Lower leg skin (tissue), 3 donors: ENCODE data around the gene SYMPK.

Source experiments
- CTCF ChIP-seq, 3 donors: fragments of 450-650 bp; IDR thresholded peaks; one replicate each; pipeline ENCODE4 v1.5.1; 2016; ENCODE audit warnings: antibody characterized with exemption in 3 of 3, mild to moderate bottlenecking in 3 of 3, moderate library complexity in 2 of 3
- POLR2A ChIP-seq, 2 donors: fragments of 450-650 bp; IDR thresholded peaks; one replicate each; pipeline ENCODE4 v1.6.1; 2016 to 2017; ENCODE audit warnings: antibody characterized with exemption in 2 of 2, mild to moderate bottlenecking in 1 of 2, moderate library complexity in 1 of 2

DNA sequence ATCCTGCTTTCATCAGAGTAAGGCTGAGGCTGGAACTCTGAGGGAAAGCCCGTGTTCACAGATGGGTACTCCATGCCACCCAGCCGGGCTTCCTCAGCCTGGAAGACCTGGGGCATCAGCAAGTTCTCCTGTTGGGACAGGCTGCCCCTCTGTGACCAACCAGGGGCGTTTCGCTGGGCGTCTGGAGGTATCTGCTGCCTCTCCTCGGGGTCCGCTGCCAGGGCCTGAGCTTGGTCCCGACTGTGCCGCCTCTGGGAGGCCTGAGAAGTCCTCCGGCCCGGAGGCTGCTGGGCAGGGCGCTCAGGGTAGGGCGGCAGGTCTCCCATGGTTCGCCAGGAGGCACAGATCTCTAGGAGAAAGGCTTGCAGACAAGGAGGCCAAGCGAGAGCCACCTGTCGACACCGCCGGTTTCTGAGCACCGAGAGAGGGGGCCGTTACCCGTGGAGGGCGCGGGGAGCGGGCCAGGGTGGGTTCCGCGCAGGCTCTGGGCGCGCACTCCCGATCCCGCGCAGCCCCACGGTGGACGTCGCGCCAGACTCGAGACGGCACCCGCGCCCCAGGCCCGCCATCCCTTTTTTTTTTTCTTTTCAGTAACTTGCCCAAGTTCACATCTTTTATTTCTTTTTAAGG lies 48.0 kb downstream of the SYMPK start, which contains the start of gene RSPH6A:
- TF ChIP-seq POLR2A (IDR thresholded peaks at IDR 0.05) (no peak), CTCF (IDR thresholded peaks at IDR 0.05) (no peak)
